Measurements from ENCODE around the gene HS6ST3.
"Not testable (repeated sequence)": the region's sequence is repeated elsewhere in the genome, so short reads cannot be mapped to it uniquely, and the experiment has no call there.

The HS6ST3 gene

DNA sequence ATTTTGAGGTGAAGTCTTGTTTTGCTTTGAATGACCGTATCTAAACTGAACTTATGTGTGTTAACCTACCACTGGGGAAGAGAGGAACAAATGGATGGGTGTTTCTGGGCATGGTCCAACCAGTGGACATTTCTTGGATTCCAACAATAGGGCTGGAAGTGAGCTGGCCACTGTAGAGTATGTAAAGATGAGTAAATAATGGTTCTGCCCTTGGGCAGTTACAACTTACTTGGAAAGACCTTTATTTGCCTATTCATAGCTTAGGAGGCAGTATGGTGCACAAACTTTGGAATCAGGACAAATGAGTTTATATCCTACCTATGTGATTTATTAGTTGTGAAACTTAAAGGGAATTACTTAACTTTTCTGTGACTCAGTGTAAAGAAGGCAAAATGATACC is 429.5 kb downstream of the HS6ST3 start:
- no peaks in the 10 kb centered on the region for H3K9me3 Mint-ChIP-seq
- no peaks in the 10 kb centered on the region for H3K27me3 Mint-ChIP-seq (ENCODE audit: low read depth)
- no peak overlapping the region for H3K27ac Mint-ChIP-seq
- H3K4me3 Mint-ChIP-seq, result no peak overlapping the region
- H3K4me1 Mint-ChIP-seq (ENCODE audit: low read depth), result no peaks in the 10 kb centered on the region
- H3K36me3 Mint-ChIP-seq (ENCODE audit: low read depth), result no peaks in the 10 kb centered on the region

DNA sequence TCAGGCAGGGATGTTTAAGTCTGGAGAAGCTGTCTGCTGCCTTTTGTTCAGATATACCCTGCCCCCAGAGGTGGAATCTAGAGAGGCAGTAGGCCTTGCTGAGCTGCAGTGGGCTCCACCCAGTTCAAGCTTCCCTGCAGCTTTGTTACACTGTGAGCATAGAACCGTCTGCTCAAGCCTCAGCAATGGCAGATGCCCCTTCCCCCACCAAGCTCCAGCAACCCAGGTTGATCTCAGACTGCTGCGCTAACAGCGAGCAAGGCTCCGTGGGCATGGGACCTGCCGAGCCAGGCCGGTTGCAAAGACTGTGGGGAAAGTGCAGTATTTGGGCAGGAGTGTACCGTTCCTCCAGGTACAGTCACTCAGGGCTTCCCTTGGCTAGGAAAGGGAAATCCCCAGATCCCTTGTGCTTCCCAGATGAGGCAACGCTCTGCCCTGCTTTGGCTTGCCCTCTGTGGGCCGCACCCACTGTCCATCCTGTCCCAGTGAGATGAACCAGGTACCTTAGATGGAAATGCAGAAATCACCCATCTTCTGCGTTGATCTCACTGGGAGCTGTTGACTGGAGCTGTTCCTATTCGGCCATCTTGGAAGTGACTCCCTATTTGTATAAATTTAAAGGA is 434.6 kb downstream of the HS6ST3 start:
- not testable (repeated sequence) for H3K4me1 Mint-ChIP-seq (ENCODE audit: low read depth); H3K27ac Mint-ChIP-seq

DNA sequence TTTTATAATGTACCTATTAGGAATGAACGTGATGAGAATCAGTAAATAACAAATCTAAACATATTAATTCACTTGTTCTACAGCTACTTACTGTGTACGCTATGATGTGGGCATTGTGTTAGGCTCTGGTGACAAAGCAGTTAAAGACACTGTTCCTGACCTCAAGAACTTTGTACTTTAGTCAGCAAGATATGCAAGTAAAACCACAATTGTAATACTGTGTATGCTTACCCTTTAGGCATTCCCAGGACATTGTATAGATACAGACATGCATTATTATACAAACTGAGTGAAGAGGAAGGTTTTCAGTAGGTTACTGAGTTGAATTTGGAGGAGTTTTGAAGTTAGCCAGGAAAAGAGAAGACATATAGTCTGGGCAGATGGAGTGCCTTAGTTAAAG is 435.8 kb downstream of the HS6ST3 start:
- H3K9me3 Mint-ChIP-seq, result no peaks in the 10 kb centered on the region
- H3K27me3 Mint-ChIP-seq (ENCODE audit: low read depth), result no peaks in the 10 kb centered on the region
- no peak overlapping the region for H3K27ac Mint-ChIP-seq
- no peaks in the 10 kb centered on the region for H3K4me1 Mint-ChIP-seq (ENCODE audit: low read depth)
- H3K36me3 Mint-ChIP-seq (ENCODE audit: low read depth), result no peaks in the 10 kb centered on the region
- no peak overlapping the region for H3K4me3 Mint-ChIP-seq

More for the DNA sequence above, 434.6 kb downstream of the HS6ST3 start:
- H3K27me3 Mint-ChIP-seq (ENCODE audit: low read depth); H3K36me3 Mint-ChIP-seq (ENCODE audit: low read depth); H3K4me3 Mint-ChIP-seq; H3K9me3 Mint-ChIP-seq: not testable (repeated sequence)

DNA sequence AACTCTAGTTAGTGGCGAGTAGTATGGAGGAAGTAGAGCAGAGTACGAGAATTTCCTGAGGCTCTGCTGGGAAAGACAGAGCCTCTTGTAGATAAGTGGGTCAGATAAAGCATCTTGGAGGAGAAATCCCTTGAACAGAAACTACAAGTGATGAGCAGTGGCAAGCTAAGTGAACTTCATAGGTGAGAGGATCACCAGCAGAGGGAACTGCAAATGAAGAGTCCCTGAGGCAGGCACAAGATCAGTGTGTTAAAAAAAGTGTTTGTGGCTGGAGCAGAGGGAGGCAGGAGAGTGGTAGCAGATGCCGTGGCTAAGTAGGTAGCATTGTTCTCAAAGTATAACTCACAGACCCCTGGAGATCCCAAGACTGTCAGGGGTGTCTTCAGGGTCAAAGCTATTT is 437.6 kb downstream of the HS6ST3 start:
- no peak overlapping the region for H3K4me3 Mint-ChIP-seq
- H3K4me1 Mint-ChIP-seq (ENCODE audit: low read depth), result no peaks in the 10 kb centered on the region
- H3K9me3 Mint-ChIP-seq, result peaks cover 4% of the 10 kb centered on the region
- no peaks in the 10 kb centered on the region for H3K36me3 Mint-ChIP-seq (ENCODE audit: low read depth)
- no peaks in the 10 kb centered on the region for H3K27me3 Mint-ChIP-seq (ENCODE audit: low read depth)
- no peak overlapping the region for H3K27ac Mint-ChIP-seq

DNA sequence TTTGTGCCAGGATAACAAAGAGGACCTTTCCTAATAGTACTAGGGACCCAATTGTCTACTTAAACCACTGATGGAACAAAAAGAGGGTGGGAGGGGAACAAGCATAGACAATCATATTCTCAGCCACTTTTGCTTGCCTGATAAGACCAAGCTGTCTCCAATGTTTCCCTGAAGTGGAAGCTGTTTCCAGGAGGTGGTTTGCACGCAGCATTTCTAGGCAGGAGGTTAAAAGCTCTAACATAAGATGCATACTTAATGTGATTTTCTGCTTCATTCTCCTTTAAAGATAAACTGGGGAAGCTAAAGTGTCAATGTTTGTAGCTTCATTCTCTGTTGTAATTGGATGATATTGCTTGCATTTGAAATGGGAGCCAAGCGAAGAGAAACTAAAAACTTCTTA is 442.9 kb downstream of the HS6ST3 start:
- Mint-ChIP-seq H3K9me3 (peaks cover 8% of the 10 kb centered on the region), H3K4me3 (no peak overlapping the region), H3K4me1 (ENCODE audit: low read depth) (no peaks in the 10 kb centered on the region), H3K27ac (no peak overlapping the region), H3K27me3 (ENCODE audit: low read depth) (no peaks in the 10 kb centered on the region), H3K36me3 (ENCODE audit: low read depth) (no peaks in the 10 kb centered on the region)

DNA sequence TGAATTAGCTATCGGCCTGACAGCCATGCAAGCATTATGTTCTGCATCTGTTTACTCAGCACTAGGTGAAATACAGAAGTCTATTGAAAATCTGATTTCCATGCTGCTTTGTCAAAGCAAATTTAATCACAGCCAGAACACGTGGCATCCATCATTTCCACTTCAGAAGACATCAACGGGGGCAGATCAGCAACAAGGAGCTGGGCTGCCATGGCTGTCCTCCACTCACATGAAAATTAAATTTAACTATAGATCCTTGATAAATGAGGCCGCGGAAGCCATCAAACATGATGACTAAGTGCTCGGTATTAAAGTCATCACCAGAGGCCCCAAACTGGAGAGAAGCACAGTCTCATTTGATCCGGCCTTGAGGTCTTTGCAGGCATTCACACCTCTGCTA is 443.5 kb downstream of the HS6ST3 start:
- Mint-ChIP-seq H3K4me3 (no peak overlapping the region), H3K27me3 (ENCODE audit: low read depth) (no peaks in the 10 kb centered on the region), H3K27ac (no peak overlapping the region), H3K9me3 (peaks cover 8% of the 10 kb centered on the region), H3K36me3 (ENCODE audit: low read depth) (no peaks in the 10 kb centered on the region), H3K4me1 (ENCODE audit: low read depth) (no peaks in the 10 kb centered on the region)

DNA sequence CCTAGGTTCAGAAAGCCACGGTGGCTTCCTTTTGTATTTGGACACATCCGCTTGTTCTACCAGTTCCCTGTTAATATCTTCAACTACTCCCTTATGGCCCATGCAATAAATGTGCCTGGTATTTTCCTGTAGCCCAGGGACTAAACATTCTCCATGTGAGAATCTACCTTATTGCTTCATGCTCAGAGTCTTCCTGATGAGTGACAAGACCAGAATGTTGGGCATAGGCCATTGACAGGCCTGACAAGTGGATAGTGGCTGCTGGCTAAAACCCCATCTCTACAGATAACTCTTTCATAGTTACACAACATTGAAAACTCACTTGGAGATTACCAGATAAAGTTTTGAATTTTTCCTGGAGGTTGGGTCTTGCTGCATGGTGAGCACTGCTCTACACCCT is 449.9 kb downstream of the HS6ST3 start:
- no peaks in the 10 kb centered on the region for H3K27me3 Mint-ChIP-seq (ENCODE audit: low read depth)

DNA sequence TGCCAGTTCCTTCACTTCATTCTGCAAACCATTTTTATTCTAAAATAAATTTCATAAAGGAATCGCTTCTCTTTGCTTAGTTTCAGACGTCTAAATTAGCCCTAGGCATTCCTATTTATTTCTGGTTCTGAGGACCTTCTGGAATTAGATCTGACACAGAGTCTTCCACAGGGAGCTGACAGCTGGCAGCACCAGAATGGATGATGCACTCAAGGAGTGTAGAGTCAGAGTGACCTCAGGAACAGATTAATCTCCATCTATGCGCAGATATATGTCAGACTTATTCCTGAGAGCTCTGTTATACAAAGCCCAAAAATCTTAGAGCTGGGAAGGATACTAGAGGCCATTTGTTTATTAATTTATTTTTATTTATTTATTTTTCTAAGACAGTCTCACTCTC is 450.8 kb downstream of the HS6ST3 start:
- Mint-ChIP-seq H3K4me1 (ENCODE audit: low read depth) (no peaks in the 10 kb centered on the region), H3K9me3 (no peaks in the 10 kb centered on the region), H3K27ac (no peak overlapping the region), H3K27me3 (ENCODE audit: low read depth) (no peaks in the 10 kb centered on the region), H3K36me3 (ENCODE audit: low read depth) (no peaks in the 10 kb centered on the region), H3K4me3 (no peak overlapping the region)

More for the DNA sequence above, 449.9 kb downstream of the HS6ST3 start:
- no peaks in the 10 kb centered on the region for H3K9me3 Mint-ChIP-seq
- no peaks in the 10 kb centered on the region for H3K4me1 Mint-ChIP-seq (ENCODE audit: low read depth)
- no peak overlapping the region for H3K4me3 Mint-ChIP-seq
- no peaks in the 10 kb centered on the region for H3K36me3 Mint-ChIP-seq (ENCODE audit: low read depth)
- H3K27ac Mint-ChIP-seq, result no peak overlapping the region

DNA sequence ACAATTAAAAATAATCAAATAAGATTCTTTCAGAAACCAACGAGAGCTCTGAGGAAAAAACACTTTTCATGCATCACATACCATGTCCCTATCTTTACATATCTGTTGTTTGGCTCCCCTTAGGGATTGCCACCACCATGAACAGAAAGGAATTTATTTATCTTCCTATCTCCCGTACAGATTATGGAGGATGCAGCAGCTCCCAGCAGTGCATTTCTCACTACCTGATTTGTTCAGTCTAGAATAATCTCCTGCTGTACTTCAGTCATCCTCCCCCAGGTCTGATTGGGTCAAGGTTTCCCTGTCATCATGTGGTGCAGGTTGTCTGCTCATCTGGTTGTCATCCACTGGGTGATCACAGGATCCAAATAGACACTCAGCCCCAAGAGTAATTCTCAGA is 453.1 kb downstream of the HS6ST3 start:
- no peaks in the 10 kb centered on the region for H3K9me3 Mint-ChIP-seq
- no peaks in the 10 kb centered on the region for H3K4me1 Mint-ChIP-seq (ENCODE audit: low read depth)
- H3K27ac Mint-ChIP-seq, result no peak overlapping the region
- H3K36me3 Mint-ChIP-seq (ENCODE audit: low read depth), result no peaks in the 10 kb centered on the region
- H3K4me3 Mint-ChIP-seq, result no peak overlapping the region
- no peaks in the 10 kb centered on the region for H3K27me3 Mint-ChIP-seq (ENCODE audit: low read depth)

DNA sequence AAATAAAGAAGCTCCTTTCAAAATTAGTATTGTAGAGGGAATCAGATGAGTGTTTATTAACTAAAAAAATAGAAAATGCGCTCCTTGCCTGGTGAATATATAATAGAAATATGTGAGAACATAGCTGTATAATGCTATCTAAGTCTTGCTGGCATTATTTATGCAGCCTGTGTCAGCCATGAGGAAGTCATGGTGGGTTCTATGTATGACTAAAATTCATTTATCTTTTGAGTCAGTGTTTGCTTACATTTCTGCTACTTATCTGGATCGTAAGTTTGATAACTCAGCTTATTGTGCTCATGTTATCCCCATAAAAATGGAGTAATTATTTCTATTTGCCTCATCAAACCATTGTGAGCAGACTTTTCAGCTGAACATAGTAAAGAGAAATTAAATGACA is 455.1 kb downstream of the HS6ST3 start:
- Mint-ChIP-seq H3K27me3 (ENCODE audit: low read depth) (no peaks in the 10 kb centered on the region), H3K4me3 (no peak overlapping the region), H3K9me3 (peaks cover 4% of the 10 kb centered on the region), H3K4me1 (ENCODE audit: low read depth) (no peaks in the 10 kb centered on the region), H3K36me3 (ENCODE audit: low read depth) (no peaks in the 10 kb centered on the region), H3K27ac (no peak overlapping the region)

DNA sequence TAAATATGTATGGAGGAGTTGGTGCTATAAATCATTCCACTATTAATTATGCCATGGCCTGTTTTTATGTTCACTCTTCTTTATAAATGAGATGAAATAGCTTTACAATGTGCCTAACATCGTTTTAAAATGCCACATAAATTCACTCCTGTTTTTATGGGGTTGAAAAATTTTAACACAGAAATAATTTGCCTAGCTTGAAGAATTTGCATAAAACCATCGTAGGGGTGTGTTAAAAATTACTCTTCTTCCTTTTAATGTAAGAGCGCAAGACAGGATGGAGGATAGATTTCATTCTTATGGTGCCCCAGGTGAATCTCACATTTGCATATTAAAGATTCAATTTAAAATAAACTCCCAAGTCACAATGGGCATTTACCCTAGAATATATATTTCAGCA is 456.6 kb downstream of the HS6ST3 start:
- Mint-ChIP-seq H3K4me3 (no peak overlapping the region), H3K4me1 (ENCODE audit: low read depth) (no peaks in the 10 kb centered on the region), H3K36me3 (ENCODE audit: low read depth) (no peaks in the 10 kb centered on the region), H3K27me3 (ENCODE audit: low read depth) (no peaks in the 10 kb centered on the region), H3K9me3 (peaks cover 4% of the 10 kb centered on the region), H3K27ac (no peak overlapping the region)

DNA sequence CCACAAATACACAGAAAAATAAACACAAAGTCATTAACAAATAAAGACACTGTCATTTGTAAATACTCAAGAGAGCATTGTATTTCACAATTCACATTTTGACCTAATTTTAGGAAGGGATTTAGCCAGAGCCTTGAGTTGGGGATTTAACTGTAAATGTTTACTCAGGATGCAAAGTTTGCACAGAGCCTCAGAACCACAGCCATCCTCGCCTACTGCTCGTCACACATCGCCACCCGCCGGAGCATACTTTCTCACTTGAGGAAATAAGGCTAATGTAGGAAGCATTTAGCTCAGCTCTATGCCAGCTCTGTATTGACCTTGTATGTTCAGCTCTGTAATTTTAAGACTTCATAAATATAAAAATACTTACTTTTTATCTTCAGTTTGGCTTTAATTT is 461.6 kb downstream of the HS6ST3 start:
- Mint-ChIP-seq H3K27ac (no peak overlapping the region), H3K27me3 (ENCODE audit: low read depth) (no peaks in the 10 kb centered on the region), H3K4me1 (ENCODE audit: low read depth) (no peaks in the 10 kb centered on the region), H3K36me3 (ENCODE audit: low read depth) (no peaks in the 10 kb centered on the region), H3K4me3 (no peak overlapping the region), H3K9me3 (peaks cover 4% of the 10 kb centered on the region)

DNA sequence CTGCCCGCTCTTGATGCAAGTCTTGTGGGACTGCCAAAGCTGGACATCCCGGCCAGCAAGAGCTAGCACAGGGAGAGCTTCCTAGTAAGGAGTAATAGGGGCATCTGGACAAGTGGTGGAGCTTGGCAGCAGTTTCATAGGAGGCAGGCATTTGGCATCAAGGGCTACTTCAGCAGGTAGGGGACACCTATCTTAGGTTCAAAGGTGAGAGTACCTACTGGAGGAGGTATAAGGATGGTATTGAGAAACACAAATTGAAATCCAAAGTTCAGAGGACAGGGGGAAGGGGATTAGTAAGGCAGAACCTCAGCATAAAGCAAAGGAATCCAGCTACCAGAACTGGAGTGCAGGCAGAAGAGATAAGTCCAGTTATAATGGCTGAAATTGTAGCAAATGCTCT is 462.7 kb downstream of the HS6ST3 start:
- Mint-ChIP-seq H3K4me3 (no peak overlapping the region), H3K36me3 (ENCODE audit: low read depth) (no peaks in the 10 kb centered on the region), H3K9me3 (peaks cover 4% of the 10 kb centered on the region), H3K27me3 (ENCODE audit: low read depth) (no peaks in the 10 kb centered on the region), H3K4me1 (ENCODE audit: low read depth) (no peaks in the 10 kb centered on the region), H3K27ac (no peak overlapping the region)

DNA sequence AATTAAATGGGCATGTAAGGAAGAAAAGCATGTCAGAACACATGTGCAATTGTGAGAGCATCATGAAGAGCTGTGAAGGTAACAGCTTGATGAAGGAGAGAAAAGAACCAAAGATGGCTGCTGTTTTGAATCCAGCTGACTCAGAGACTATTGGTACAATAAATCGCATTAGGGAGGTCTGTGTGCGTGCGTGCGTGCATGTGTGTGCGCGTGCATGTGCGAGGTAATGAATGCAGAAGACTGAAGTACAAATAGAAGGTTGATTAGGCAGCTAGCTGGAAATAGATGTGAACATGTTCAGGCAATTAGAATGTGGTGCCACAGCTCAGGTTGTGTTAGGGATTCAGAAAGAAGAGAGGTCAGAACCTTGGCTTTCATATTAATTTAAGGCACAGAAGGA is 463.9 kb downstream of the HS6ST3 start:
- no peaks in the 10 kb centered on the region for H3K27me3 Mint-ChIP-seq (ENCODE audit: low read depth)
- no peaks in the 10 kb centered on the region for H3K36me3 Mint-ChIP-seq (ENCODE audit: low read depth)
- H3K4me3 Mint-ChIP-seq, result no peak overlapping the region
- H3K27ac Mint-ChIP-seq, result no peak overlapping the region
- no peaks in the 10 kb centered on the region for H3K4me1 Mint-ChIP-seq (ENCODE audit: low read depth)
- peaks cover 6% of the 10 kb centered on the region for H3K9me3 Mint-ChIP-seq

DNA sequence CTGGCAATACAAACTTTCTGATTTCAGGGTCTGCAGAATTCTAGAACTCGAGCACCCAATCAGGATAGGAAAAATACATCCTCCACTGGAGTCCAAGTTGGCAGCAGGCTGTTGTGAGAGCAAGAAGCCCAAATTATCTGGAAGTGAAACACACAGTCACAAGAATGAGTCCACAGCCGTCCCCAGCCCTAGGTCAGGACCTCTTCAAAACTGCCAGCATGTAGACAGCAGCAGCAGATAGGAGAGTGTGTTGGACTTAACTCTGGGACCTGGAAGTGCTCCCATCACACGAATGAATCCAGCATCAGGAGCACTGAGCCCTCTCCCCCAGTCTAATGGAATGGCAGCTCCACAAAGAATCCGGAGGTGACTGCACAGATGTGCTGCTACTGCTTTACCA is 483.7 kb downstream of the HS6ST3 start:
- peaks cover 7% of the 10 kb centered on the region for H3K9me3 Mint-ChIP-seq
- H3K27ac Mint-ChIP-seq, result no peak overlapping the region
- H3K27me3 Mint-ChIP-seq (ENCODE audit: low read depth), result no peaks in the 10 kb centered on the region
- H3K4me1 Mint-ChIP-seq (ENCODE audit: low read depth), result no peaks in the 10 kb centered on the region
- H3K36me3 Mint-ChIP-seq (ENCODE audit: low read depth), result no peaks in the 10 kb centered on the region
- no peak overlapping the region for H3K4me3 Mint-ChIP-seq
